Cerebellar nuclear complex (tissue), 1 donor: Measurements from ENCODE around the gene BMERB1.
"Not testable (repeated sequence)": the region's sequence is repeated elsewhere in the genome, so short reads cannot be mapped to it uniquely, and the experiment has no call there.

Experiments
- DNase-seq, 2 experiments: peaks; one replicate each; lab custom pipeline; 2025; lab: John Stamatoyannopoulos, UW

BMERB1 gene

DNA sequence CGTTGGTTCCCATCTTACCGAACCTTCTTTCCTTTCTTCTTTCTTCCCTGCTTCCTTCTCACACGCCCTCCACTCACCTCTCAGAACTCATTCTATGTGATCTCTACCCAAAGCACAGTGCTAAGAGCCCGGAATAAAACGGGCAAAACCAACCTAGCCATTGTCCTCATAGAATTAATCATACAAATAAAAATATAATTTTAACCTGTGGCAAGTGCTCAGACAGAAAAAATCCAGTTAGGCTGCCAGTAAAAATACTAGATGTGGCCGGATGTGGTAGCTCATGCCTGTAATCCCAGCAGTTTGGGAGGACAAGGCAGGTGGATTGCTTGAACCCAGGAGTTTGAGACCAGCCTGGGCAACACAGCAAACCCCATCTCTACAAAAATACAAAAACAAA is 27.0 kb downstream of the BMERB1 start:
- DNase-seq, result no peak

DNA sequence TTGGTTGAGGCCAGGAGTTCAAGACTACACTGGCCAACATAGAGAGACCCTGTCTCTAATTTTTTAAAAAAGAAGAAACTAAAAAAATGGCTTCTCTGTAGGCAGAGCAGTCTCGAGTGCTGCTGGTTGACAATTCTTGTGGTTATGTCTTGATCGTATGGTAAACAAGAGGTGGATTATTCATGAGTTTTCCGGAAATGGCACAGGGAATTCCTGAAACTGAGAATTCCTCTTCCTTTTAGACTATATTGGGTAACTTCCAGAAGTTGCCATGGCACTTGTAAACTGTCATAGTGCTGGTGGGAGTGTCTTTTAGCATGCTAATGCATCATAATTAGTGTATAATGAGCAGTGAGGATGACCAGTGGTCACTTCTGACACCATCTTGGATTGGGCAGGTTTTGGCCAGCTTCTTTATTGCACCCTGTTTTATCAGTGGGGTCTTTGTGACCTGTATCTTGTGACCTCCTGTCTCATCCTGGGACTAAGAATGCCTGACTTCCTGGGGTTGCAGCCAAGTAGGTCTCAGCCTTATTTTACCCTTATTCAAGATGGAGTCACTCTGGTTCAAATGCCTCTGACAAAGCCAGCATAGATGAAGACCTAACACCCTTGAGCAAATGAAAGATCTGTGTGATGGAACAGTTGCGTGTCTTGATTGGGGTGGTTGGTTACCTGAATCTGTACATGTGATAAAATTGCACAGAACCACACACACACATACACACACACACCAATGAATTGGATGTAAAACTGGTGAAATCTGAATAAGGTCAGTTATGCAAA is 30.2 kb downstream of the BMERB1 start:
- DNase-seq, result no peak

DNA sequence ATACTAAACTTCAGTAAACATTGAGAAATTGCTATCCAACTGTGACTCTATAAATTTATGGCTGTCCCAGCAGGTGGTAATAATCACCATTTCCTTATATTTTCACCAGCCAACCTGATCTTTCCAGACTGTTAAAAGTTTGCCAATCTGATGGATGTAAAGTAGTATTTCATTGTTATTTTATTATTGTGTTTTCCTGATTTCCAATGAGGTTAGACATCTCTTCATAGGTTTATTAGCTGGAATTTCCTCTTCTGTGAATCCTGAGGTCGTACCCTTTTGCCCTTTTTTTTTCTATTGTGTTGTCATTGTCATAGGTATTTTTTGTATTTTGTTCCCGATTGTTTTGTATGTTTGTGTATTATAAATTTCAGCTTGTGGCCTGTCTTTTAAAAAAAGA is 31.7 kb downstream of the BMERB1 start:
- no peak for DNase-seq

DNA sequence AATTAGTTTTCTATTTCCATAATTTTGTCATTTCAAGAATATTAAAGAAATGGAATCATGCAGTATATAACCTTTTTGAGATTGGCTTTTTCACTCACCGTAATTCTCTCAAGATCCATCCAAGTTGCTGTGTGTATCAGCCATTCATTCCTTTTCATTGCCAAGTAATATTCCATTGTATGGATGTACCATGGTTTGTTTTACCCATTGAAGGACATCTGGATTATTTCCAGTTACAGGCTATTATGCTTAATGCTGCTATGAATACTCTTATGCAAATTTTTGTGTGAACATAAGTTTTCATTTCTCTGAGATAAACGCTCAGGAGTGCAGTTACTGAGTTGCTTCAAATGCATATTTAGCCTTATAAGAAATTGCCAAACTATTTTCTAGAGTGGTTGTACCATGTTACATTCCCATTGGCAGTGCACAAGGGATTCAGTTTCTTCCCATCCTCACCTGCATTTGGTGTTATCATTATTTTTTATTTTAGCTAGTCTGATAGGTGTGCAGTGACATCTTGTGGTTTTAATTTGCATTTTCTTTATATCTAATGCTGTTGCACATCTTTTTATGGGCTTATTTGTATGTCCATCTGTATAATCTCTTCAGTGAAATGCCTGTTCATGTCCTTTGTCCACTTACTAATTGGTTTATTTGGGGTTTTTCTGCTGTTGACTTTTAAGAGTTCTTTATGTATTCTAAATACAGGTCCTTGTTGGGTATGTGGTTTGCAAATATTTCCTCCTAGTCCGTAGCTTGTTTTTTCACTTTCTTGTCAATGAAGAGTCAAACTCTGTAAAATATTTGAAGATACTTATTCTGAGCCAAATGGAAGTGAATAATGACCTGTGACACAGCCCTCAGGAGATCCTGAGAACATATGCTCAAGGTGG is 32.7 kb downstream of the BMERB1 start:
- DNase-seq, result no peak

DNA sequence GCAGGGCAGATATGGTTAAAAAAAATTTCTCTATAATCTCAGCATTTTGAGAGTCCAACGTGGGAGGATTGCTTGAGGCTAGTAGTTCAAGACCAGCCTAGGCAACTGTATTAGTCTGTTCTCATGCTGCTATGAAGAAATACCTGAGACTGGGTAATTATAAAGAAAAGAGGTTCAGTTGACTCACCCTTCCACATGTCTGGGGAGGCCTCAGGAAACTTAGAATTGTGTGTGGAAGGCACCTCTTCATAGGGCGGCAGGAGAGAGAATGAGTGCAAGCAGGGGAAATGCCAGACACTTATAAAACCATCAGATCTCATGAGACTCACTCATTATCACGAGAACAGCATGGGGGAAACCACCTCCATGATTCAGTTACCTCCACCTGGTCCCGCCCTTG is 42.6 kb downstream of the BMERB1 start:
- not testable (repeated sequence) for DNase-seq

DNA sequence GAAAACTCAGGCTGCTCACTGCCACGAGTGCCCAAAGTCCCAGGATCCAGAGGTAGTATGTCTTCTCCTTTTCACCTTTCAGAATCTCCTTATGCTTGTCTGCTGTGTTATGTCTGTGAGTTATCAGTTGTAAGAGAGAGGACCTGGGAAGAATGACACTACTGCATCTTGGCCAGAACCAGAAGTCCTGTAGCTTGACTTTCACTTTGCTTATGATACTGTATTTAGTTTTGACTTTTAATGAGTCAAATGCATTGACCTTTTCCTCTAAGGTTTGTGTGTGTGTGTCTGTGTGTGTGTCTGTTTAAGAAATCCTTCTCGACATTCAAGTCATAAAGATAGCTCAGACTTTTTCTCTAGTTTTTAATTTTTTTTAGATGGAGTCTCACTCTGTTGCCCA is 43.4 kb downstream of the BMERB1 start:
- no peak for DNase-seq

DNA sequence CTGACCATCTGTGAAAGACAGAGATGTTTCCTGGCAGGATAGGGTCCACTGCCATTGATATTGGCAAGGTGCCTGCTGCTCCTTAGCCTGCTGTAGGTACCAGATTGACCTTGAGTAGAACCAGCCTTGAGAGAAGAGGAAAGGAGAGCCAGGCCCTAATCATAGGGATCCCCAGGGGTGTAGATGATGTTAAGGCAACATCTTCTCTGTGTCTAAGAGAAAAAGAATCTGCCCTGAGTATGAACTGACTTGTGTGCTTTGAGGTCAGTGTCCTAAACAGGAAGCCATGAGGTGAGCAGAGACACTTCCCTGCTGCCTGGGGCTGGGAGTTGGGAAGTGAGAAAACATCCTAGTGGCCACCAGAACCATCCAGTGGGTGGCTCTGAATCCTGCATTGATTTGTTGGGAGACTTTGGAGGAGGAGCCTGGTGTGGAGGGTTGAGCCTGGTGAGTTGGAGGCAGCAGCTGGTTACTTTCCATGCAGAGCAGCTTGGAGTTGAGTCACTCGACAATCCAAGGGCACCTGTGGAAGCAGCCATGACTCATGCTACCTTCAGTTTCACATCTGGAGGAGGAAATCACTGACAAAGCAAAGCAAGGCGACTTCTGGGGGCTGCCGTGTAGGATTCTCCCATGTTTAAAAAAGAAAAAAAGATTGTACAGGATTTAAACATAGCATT is 47.8 kb downstream of the BMERB1 start:
- DNase-seq, result no peak

DNA sequence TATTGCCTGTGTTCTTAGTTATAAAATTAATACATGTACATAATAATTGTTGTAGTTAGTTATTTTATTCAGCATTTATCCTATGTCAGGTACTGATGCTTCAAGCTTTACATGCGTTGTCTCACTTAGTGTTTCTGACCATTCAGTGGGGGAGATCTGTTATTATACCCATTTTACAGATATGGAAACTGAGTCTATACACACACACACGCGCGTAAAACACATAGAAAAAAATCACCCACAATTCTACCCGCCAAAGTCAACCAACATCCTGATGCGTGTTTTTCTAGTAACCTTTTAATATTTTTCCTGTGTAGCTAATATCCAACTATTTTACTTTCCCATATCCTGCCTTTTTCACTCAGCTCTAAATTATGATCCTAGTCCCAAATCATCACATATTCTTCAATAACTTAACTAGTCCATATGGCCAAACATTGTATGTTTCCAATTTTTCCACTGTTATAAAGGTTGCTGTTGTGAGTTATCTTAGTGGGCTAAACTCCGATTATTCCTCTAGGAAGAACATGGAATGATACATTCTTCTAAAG is 48.4 kb downstream of the BMERB1 start:
- DNase-seq, result no peak

DNA sequence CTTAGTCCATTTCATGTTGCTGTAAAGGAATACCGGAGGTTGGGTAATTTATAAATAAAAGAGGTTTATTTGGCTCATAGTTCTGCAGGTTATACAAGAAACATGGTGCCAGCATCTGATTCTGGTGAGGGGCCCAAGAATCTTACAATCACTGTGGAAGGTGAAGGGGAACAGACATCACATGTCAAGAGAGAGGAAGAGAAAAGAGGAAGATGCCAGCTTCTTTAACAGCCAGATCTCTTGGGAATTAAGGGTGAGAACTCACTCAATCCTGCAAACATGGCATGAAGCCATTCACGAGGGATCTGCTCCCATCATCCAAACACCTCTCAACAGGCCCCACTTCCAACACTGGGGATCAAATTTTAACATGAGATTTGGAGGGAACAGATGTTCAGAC is 49.5 kb downstream of the BMERB1 start:
- no peak for DNase-seq

DNA sequence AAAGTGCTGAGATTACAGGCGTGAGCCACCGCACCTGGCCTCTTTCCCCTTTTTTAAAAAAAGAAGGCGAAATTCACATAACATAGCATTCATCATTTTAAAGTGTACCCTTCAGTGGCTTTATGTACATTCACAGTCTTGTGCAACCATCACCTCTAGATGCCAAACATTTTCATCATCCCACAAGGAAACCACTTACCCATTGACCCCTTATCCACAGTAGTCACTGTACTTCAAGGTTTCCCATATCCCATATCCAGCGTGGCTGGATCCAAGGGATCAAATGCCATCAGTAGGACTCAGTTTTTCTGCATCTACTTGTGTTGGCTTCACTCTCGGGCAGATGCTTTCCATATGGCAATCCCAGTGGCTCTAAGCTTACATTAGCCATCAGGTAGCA is 50.3 kb downstream of the BMERB1 start:
- no peak for DNase-seq

DNA sequence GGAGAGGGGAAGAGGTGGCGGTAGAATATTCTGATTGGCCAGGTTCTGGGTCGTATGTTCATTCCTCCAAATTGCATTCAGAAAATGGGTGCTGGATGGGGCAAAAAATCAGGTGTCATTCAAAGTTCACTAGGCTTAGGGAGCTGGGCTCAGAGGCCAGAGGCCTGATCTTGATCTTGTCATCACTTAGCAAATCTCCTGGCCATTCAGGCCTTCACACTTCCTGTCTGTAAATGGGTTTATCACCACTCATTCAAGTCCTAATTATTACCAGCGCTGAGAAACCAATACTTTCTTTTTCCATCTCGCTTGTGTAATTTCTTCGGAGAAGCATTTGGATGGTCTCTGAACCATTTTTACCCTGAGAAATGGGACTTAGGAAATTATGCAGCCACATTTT is 50.8 kb downstream of the BMERB1 start:
- no peak for DNase-seq

DNA sequence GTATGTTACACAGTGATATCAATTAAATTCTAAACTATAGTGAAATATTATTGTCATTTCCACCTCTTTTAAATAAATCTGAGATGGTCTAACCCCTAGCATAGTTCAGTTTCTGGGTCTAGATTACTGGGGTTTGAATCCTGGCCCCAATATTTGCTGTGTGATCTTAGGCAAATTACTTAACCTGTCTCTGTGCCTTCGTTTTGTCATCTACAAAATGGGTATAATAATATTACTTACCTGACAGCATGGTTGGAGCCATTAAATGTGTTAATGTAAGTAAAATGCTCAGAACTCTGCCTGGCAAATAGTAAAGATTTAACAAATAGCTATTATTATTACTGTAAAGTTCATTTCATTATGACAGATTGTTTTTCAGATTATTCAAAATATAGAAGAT is 52.3 kb downstream of the BMERB1 start:
- no peak for DNase-seq

DNA sequence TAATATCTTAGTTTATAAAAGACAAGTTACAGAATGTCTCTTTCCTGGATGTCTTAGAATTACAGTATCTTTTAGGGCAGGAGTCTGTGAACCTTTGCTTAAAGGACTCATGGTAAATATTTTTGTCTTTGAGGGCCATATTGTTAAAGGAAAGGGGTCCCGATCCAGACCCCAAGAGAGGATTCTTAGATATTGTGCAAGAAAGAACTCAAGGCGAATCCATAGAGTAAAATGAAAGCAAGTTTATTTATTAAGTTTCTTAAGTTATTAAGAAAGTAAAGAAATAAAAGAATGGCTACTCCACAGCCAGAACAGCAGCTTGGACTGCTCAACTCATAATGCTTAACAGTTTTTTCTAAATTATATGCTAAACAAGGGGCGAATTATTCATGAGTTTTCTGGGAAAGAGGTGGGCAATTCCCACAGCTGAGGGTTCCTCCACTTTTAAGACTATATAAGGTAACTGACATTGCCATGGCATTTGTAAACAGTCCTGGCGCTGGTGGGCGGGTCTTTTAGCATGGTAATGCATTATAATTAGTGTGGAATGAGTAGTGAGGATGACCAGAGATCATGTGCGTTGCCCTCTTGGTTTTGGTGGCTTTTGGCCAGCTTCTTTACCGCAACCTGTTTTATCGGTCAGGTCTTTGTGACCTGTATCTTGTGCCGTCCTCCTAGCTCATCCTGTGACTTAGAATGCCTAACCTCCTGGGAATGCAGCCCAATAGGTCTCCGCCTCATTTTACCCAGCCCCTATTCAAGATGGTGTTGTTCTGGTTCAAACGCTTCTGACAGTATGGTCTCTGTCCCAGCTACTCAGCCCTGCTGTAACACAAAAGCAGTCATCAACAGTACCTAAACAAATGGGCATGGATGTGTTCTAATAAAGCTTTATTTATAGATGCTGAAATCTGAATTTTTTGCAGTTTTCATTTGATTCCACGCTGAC is 53.2 kb downstream of the BMERB1 start:
- DNase-seq, result no peak

DNA sequence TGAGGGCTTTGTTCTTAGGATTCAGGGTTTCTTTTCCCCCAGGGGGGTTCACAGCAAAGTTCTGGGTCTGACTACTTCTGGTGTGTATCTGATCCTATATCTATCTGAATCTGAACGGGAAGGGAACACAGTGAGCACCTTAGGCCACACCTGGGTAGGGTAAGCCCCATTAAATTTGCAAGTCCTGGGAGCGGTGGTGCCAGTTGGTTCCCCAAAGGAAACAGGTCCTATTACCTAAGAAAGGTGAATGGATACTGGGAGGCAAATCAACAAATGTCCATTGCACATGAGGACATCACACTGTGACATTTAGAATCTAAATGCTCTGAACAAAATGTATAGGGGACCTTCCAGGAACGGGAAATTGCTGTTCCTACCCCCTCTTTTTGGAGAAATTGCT is 54.6 kb downstream of the BMERB1 start:
- DNase-seq, result no peak

DNA sequence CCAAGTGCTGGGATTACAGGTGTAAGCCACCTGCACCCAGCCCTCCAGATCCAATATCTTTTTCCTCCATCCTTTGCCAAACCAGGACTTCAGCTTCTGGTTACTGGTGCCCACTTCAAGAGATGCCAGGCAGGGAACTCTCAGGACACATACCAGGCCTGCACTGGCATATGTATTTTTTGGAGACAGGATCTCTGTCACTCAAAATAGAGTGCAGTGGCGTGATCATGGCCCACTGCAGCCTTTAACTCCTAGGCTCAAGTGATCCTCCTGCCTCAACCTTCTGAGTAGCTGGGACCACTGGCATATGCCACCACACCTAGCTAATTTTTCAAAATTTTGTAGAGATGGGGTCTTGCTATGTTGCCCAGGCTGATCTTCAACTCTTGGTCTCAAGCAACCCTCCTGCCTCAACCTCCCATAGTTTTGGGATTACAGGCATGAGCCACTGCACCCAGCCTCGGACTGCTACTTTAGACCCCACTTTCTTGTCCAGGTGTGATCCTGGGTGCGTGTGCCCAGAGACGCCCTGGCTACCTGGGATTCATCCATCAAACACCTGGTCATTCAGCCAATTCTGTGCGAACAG is 55.8 kb downstream of the BMERB1 start:
- no peak for DNase-seq

DNA sequence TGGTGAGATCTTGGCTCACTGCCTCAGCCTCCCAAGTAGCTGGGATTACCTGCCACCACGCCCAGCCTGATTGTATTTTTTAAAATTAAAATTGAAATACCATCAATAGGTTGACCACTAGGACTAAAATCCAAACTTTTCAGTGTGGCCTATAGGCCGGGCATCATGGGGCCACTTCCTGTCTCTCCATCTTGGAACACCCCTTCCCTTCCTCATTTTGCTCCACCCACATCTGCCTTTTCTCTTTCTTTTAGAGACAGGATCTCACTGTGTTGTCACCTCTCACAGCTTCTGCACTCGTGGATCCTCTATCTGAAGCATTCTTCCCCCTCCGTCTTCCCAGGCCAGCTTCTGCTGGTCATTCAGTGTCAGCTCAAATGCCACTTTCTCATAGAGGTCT is 57.0 kb downstream of the BMERB1 start:
- no peak for DNase-seq

DNA sequence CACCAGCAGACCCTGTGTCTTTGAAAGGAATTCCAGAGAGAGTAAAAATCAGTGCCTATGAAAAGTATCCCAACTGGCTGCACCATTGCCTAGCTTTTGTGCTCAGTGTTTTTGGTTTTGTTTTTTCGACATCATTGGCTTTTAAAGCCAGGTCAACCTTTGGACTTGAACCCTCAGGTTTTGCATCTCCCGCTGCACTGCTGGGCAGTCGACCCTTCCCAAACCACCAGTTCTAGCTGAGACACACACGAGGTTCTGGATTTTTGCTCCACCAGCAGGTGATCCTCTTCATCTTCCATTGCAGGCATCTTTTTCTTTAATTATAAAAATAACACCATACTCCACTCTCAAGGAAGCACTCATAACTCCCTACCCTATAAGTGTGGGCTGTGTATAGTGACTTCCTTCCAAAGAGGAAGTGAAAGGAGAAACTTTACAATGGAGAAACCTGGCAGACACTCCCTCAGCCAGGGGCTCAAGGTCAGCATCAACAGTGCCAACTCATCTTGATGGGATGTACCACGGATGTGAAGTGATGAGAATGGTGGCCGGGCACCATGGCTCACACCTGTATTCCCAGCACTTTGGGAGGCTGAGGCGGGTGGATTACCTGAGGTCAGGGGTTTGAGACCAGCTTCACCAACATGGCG is 57.8 kb downstream of the BMERB1 start:
- no peak for DNase-seq

DNA sequence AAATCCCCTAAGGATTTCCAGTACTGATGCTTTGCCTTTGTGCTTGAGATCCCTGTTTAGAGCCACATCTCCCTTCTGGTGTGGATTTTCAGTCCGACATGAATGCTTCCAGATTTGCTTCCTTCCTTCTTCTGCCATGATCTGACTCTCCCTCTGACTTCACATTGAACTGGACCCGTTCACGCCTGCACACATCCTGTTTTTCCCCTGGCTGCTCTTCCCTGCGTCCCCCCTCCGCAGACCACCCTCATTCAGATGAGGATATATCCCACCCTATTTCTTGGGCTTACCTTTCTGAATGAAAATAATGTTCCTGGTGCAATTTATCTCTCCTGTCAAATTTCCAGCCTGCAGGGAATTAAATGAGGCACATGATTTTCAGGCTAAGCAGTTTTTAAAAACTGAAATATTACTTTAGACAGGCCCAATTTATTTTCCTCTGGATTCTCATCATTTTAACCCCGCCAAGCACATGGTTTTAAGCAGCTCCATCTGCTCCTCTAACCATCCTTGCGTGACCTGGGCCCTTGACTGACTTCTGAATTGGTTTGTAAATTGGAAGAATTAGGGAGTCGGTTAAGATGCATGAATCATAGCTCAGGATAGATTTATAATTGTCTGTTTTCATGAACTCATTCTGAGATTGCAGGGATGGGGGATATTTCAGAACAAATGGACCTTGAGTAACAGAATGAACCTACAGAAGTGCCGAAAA is 59.2 kb downstream of the BMERB1 start:
- no peak for DNase-seq

DNA sequence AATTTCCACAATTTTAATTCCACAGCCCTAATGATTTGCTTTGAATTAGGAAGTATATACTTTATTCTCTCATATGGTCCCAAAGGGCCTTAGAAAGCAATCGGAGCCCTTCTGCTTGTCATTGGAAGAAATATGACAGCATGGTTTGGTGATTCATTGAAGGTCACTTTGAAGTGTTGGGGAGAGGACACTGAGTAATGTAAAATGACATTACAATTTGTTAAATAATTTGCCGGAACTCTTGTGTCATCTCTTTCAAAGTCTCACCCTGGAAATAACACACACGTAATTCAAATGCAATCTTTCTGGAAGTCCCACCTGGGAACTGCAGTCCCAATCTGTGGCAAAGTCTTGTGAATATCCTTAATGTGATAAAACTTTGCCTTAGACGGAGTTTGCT is 59.8 kb downstream of the BMERB1 start:
- no peak for DNase-seq

DNA sequence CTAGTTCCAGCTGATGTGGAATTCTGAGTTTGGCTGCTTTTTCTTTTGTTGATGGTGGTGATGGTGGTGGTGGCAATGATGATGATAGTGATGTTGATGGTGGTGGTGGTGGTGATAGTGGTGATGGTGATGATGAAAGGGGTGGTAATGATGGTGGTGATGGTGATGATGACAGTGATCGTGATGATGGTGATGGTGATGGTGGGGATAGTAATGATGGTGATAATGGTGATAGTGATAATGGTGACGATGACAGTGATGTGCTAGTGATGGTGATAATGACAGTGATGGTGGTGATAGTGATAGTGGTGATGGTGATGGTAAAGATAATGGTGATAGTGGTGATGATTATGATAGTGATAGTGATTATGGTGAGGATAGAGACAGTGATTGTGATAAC is 61.5 kb downstream of the BMERB1 start:
- no peak for DNase-seq
